Renal cortex interstitium (tissue), 11 donors: ENCODE data around the gene MACROD2. TPM values are rescaled to one million over a fixed set of nuclear protein-coding genes. Genes with fewer than 3 reads are reported as not detected.
"Not testable (repeated sequence)": the region's sequence is repeated elsewhere in the genome, so short reads cannot be mapped to it uniquely, and the experiment has no call there.

ENCODE experiments used
- DNase-seq, 11 donors: peaks; one replicate each; pipeline ENCODE4 v3.0.0-alpha.2; 2013; ENCODE audit warnings: low read depth in 9 of 11, low spot score in 4 of 11; ENCODE audit errors: extremely low read depth in 1 of 11
- polyA plus RNA-seq, 3 donors: library from polyadenylated mRNA; unstranded; fragments of 120-200 nt; gene quantifications; one replicate each; pipeline ENCODE4 v1.2.1, GENCODE V29; 2013; ENCODE audit not compliant: insufficient read length in 3 of 3

MACROD2 gene
- polyA plus RNA-seq, 3 donors: 12.2 to 14.6 (median 14.0) TPM

GRCh38 chr20:14134004-14134403 is 138.7 kb downstream of the MACROD2 start:
- DNase-seq: no peak

GRCh38 chr20:14142171-14142570 is 146.9 kb downstream of the MACROD2 start:
- peak; percentile 35 to 71 (median 51) for DNase-seq

DNA sequence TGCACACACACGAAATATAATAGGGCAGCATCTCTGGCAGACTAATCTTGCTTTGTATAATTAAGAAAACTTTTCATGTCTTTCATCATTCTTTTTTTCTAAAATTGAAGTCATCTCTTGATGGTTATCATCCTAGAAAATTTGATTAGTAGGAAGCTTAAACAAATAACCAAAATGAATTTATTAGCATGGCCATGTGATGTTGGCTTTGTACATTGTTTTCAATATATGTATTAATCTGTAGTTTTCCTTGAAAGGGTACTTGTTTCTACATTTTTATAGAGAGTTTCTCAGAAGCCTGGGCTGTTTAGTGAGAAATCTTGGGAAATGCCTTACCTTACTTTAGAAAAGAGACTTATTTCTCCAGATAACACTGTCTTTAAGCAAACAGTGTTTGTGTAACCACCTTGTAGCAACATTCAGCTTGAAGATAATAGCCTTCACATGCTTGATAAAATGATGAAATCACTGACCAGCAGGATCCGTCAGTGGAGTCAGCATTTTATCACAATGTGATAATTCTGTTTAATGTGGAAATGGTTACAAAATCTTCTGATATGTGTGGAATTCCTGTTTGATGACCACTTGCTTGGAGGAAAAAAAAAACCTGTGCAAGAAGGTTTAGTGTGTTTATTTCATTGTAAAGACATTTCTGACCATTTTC is 147.8 kb downstream of the MACROD2 start:
- no peak for DNase-seq

GRCh38 chr20:14148042-14148441 is 152.7 kb downstream of the MACROD2 start:
- no peak for DNase-seq

DNA sequence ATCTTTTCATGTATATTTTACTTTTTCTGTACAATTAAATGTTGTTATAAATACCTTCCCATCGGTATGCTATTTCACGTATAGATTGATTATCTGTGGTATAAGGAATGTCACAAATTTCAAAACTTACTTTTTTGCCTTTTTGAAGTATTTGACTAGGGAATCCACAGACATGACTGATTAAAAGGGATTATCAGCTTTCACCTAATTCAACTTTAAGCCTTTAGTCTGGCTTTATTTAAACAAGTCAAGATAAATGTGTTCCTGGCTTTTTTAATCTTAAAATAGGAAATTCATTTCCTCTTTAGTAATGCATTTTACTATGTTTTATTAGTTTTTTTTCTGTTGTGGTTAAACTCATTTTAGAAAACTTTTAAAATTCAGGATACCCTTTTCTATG is 160.0 kb downstream of the MACROD2 start:
- no peak for DNase-seq

GRCh38 chr20:14178528-14178927 is 183.2 kb downstream of the MACROD2 start:
- no peak for DNase-seq

- no peak for DNase-seq
These were observed 183.6 kb downstream of the MACROD2 start for GRCh38 chr20:14178952-14179351.

GRCh38 chr20:14189794-14190402 is 194.6 kb downstream of the MACROD2 start:
- DNase-seq: peak in 10 of 11 donors; percentile 10 to 38 (median 20)

GRCh38 chr20:14191559-14191958 is 196.2 kb downstream of the MACROD2 start:
- DNase-seq: no peak

GRCh38 chr20:14193443-14193842 is 198.1 kb downstream of the MACROD2 start:
- no peak for DNase-seq

DNA sequence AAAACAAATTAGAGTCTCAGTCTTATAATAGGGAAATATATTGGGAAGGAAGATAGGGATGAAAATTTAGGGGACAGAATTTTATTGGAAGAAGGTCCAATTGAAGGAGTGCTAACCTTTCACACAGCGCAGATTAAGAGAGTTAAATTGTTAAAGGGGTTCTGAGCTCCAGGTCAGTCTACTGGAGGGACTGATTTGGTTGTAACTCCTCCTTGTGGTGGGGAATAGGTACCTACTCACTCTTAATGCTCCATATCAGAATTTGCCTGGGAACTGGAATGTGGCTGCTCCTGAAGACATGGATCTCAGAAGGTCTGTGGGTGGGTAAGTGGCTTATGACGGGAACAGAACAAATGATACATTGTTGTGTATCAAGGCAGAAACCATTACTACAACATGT is 198.6 kb downstream of the MACROD2 start:
- DNase-seq: no peak

DNA sequence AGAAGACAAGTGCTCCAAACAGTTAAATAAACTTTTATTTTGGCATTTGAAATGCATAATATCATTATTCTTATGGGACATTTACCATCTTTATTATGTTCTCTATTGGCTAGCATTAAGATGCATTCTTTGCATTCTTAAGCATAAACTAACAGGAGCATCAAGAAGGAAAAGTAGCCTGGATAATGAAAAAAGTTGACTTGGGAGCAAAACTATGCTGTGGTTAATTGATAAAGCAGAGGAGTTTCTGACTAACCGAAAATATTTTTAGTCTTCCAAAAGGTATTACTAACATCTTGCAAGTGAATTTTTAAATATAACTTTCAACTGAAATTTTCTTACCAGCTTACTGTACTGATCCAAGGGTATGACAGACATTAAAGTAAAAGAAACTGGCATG is 201.8 kb downstream of the MACROD2 start:
- DNase-seq: no peak

GRCh38 chr20:14198416-14198815 is 203.1 kb downstream of the MACROD2 start:
- DNase-seq: no peak

DNA sequence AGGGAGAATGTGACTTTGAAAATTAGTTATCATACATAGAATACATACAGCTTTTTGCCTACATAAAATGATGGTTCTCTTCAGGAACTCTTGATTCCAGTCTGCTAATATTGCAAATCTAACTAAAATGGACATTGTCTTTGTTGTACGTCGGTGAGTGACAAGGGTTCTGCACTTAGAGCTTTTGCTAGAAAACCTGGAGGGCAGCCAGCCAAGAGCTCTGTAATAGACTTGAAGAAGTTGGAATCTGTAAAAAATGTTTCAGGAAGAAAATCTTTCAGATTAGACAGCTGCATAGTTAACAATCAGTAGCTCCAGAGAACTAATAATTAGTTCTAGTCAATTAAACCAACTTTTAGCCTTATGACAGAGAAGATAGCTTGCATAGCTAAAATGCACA is 203.8 kb downstream of the MACROD2 start:
- peak in 2 of 11 donors; percentile 4 to 8 for DNase-seq

- no peak for DNase-seq
These were observed 208.3 kb downstream of the MACROD2 start for GRCh38 chr20:14203657-14204056.

- DNase-seq: no peak
These were observed 212.3 kb downstream of the MACROD2 start for GRCh38 chr20:14207591-14207990.

DNA sequence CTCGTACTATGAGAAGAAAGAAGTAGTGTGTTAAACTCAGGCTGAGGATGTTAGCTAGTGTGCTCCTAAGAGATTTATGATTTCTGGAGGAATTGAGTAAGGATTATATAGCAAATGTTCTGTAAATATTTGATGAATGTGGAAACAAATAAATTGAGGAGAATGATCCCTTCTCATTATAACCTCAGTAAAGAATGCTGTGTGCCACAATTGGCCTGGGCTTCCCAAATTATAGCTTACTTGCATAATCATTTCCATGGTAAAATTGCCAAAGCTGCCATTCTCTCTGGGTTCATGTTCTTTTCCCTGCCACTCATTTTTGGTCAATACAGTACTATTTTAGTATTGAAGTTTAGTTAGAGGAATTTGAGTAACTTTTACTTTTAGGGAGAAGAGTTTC is 213.6 kb downstream of the MACROD2 start:
- DNase-seq: no peak

- DNase-seq: no peak
These were observed 214.8 kb downstream of the MACROD2 start for GRCh38 chr20:14210146-14210545.

GRCh38 chr20:14214046-14214445 is 218.7 kb downstream of the MACROD2 start:
- no peak for DNase-seq

DNA sequence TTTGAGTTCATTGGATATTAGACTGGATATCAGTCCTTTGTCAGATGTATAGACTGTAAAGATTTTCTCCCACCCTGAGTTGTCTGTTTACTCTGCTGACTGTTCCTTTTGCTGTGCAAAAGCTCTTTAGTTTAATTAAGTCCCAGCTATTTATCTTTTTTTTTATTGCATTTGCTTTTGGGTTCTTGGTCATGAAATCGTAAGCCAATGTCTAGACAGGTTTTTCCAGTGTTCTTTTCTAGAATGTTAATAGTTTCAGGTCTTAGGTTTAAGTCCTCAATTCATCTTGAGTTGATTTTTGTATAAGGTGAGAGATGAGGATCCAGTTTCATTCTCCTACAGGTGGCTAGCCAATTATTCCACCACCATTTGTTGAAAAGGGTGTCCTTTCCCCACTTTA is 220.6 kb downstream of the MACROD2 start:
- DNase-seq: not testable (repeated sequence)
